HepG2 (cell line): ENCODE measurements around the gene ICAM5. TPM values are rescaled to one million over a fixed set of nuclear protein-coding genes. Genes with fewer than 3 reads are reported as not detected.

Experiments used
- CCDC6 ChIP-seq: sonication (generic); formaldehyde crosslinking; IDR thresholded peaks from 2 replicates; pipeline ENCODE4 v1.8.1; 2022; ENCODE audit warnings: mild to moderate bottlenecking, missing genetic modification reagents, moderate library complexity
- HCFC1 ChIP-seq: fragments of 150-350 bp; IDR thresholded peaks from 2 replicates; pipeline ENCODE4 v1.6.1; 2014; ENCODE audit warnings: low read depth, low read length
- NR1H2 ChIP-seq: sonication (generic); formaldehyde crosslinking; IDR thresholded peaks from 2 replicates; pipeline ENCODE4 v1.8.1; 2022; ENCODE audit warnings: low read depth, missing genetic modification reagents, borderline replicate concordance
- NR2C2 ChIP-seq: sonication (generic); formaldehyde crosslinking; IDR thresholded peaks from 2 replicates; pipeline ENCODE4 v1.4.0; 2020; ENCODE audit warnings: missing genetic modification reagents, mild to moderate bottlenecking, moderate library complexity, borderline replicate concordance
- PHB2 ChIP-seq: fragments of 450-650 bp; IDR thresholded peaks from 2 replicates; pipeline ENCODE4 v1.6.1; 2018; ENCODE audit not compliant: partially characterized antibody
- PHF20 ChIP-seq: sonication (generic); formaldehyde crosslinking; IDR thresholded peaks from 2 replicates; pipeline ENCODE4 v1.5.0; 2020; ENCODE audit warnings: mild to moderate bottlenecking, missing genetic modification reagents
- ZFP1 ChIP-seq: IDR thresholded peaks from 2 replicates; pipeline ENCODE4 v1.6.1; 2016
- ZNF335 ChIP-seq: sonication (generic); formaldehyde crosslinking; IDR thresholded peaks from 2 replicates; pipeline ENCODE4 v1.4.0; 2020; ENCODE audit warnings: missing genetic modification reagents
- ZNF33A ChIP-seq: sonication (generic); formaldehyde crosslinking; IDR thresholded peaks from 2 replicates; pipeline ENCODE4 v1.5.1; 2020; ENCODE audit warnings: missing genetic modification reagents, mild to moderate bottlenecking, moderate library complexity, borderline replicate concordance
- ZNF678 ChIP-seq: sonication (generic); formaldehyde crosslinking; IDR thresholded peaks from 2 replicates; pipeline ENCODE4 v1.4.0; 2020; ENCODE audit warnings: mild to moderate bottlenecking, missing genetic modification reagents
- polyA plus RNA-seq, 8 experiments: library from polyadenylated mRNA; depleted of rRNA in 3 of 8; stranded (reverse) in 7 of 8; unstranded in 1 of 8; fragments of >200 nt; fragmentation: Illumina TruSeq in 4 of 8; extraction: Trizol in 4 of 8; gene quantifications; 2 replicates each; pipeline versions ENCODE4 v1.2.1 to v1.2.3, GENCODE V29; 2011 to 2016; ENCODE audit warnings: low read depth in 4 of 8, missing spikeins in 1 of 8, mixed read lengths in 1 of 8; ENCODE audit not compliant: insufficient read depth in 1 of 8
- total RNA-seq, 5 experiments: library from RNA; depleted of rRNA; stranded (reverse); fragments of >200 nt; fragmentation: Illumina TruSeq; extraction: Trizol; gene quantifications; 2 replicates each; pipeline ENCODE4 v1.2.3, GENCODE V29; 2016; ENCODE audit warnings: low read depth in 1 of 5
- TF ChIP-seq, protein P1 (sequence below): sonication (generic); formaldehyde crosslinking; IDR thresholded peaks from 2 replicates; pipeline ENCODE4 v1.4.0; 2020; ENCODE audit warnings: mild to moderate bottlenecking, missing genetic modification reagents
- TF ChIP-seq, protein P2 (sequence below), 2 experiments: fragments of 450-650 bp in 1 of 2; sonication (generic) in 1 of 2; formaldehyde crosslinking in 1 of 2; IDR thresholded peaks; 2 replicates each; pipeline versions ENCODE4 v1.6.1 to v1.8.0; 2016 to 2022; ENCODE audit warnings: antibody characterized with exemption in 1 of 2, mild to moderate bottlenecking in 1 of 2, missing genetic modification reagents in 1 of 2
- TF ChIP-seq, protein P3 (sequence below): sonication (generic); formaldehyde crosslinking; IDR thresholded peaks from 2 replicates; pipeline ENCODE4 v1.8.0; 2022; ENCODE audit warnings: missing genetic modification reagents, mild to moderate bottlenecking, inconsistent platforms, borderline replicate concordance
- TF ChIP-seq, protein P4 (sequence below): sonication (generic); formaldehyde crosslinking; IDR thresholded peaks from 2 replicates; pipeline ENCODE4 v1.8.0; 2023; ENCODE audit warnings: mild to moderate bottlenecking, missing genetic modification reagents

The ICAM5 gene
- total and polyA plus RNA-seq, 2 of the 13 experiments (the other 11 are each of a cell fraction or from before 2014, with no cell fraction given), result 0.46 to 1.6 TPM

DNA sequence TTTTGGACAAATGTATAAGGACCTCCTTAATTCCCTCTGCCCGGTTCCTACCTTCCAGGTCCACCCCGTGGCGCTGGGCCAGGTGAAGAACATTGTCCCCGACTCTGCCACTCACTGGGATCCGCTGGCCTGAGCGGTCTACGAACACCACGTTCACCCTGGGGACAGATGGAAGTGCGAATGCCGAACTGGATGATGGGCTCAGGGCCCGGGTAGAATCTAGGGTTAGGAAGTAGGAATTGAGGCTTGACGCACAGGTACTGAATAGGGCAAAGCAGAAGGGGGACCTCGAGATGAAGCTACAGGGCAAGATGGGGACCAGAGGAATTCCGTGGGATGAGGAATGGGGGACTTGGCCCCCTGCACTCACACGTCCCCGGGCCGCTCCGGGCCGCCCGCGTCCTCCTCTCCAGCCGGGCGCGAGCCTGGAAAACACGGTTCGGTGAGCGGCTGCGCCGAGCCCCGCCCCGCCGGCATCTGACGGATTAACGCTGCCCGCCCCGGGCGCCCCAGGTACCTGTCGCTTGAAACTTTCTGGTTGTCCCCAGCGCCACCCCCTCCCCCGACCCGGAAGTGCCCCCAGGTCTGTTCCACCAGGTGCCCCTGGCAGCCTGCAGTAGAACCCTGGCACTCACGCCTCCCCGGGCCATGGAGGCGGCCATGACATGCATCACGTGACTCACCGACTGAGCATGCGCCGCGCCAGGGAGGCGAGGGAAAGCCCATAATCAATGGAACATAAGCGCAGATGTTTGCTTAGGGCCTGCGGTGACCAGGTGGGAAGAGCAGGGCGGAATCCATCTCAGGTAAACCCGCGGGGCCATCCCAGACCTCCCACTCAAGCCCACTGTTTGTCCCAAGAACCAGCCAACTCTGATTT lies 25.8 kb downstream of the ICAM5 start, which contains the start of gene FDX2 (continued):
- TF ChIP-seq HCFC1 (peak; percentile 61), ZNF678 (CRISPR knock-in tag) (no peak), PHB2 (no peak), NR1H2 (CRISPR knock-in tag) (no peak), NR2C2 (peak; percentile 91), ZNF33A (no peak), ZFP1 (CRISPR knock-in tag) (0 out of 2 replicates have a peak, but pooled peaks have one; percentile 31), PHF20 (CRISPR knock-in tag) (peak; percentile 89), ZNF335 (0 out of 2 replicates have a peak, but pooled peaks have one; percentile 30), CCDC6 (0 out of 2 replicates have a peak, but pooled peaks have one; percentile 25)
- TF ChIP-seq, protein P1, sequence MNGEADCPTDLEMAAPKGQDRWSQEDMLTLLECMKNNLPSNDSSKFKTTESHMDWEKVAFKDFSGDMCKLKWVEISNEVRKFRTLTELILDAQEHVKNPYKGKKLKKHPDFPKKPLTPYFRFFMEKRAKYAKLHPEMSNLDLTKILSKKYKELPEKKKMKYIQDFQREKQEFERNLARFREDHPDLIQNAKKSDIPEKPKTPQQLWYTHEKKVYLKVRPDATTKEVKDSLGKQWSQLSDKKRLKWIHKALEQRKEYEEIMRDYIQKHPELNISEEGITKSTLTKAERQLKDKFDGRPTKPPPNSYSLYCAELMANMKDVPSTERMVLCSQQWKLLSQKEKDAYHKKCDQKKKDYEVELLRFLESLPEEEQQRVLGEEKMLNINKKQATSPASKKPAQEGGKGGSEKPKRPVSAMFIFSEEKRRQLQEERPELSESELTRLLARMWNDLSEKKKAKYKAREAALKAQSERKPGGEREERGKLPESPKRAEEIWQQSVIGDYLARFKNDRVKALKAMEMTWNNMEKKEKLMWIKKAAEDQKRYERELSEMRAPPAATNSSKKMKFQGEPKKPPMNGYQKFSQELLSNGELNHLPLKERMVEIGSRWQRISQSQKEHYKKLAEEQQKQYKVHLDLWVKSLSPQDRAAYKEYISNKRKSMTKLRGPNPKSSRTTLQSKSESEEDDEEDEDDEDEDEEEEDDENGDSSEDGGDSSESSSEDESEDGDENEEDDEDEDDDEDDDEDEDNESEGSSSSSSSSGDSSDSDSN (CRISPR knock-in tag), result peak; percentile 85
- TF ChIP-seq, protein P2, sequence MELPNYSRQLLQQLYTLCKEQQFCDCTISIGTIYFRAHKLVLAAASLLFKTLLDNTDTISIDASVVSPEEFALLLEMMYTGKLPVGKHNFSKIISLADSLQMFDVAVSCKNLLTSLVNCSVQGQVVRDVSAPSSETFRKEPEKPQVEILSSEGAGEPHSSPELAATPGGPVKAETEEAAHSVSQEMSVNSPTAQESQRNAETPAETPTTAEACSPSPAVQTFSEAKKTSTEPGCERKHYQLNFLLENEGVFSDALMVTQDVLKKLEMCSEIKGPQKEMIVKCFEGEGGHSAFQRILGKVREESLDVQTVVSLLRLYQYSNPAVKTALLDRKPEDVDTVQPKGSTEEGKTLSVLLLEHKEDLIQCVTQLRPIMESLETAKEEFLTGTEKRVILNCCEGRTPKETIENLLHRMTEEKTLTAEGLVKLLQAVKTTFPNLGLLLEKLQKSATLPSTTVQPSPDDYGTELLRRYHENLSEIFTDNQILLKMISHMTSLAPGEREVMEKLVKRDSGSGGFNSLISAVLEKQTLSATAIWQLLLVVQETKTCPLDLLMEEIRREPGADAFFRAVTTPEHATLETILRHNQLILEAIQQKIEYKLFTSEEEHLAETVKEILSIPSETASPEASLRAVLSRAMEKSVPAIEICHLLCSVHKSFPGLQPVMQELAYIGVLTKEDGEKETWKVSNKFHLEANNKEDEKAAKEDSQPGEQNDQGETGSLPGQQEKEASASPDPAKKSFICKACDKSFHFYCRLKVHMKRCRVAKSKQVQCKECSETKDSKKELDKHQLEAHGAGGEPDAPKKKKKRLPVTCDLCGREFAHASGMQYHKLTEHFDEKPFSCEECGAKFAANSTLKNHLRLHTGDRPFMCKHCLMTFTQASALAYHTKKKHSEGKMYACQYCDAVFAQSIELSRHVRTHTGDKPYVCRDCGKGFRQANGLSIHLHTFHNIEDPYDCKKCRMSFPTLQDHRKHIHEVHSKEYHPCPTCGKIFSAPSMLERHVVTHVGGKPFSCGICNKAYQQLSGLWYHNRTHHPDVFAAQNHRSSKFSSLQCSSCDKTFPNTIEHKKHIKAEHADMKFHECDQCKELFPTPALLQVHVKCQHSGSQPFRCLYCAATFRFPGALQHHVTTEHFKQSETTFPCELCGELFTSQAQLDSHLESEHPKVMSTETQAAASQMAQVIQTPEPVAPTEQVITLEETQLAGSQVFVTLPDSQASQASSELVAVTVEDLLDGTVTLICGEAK (IDR thresholded peaks at IDR 0.05), result no peak
- TF ChIP-seq, protein P2 (CRISPR knock-in tag; IDR thresholded peaks at IDR 0.05), result no peak
- TF ChIP-seq, protein P3, sequence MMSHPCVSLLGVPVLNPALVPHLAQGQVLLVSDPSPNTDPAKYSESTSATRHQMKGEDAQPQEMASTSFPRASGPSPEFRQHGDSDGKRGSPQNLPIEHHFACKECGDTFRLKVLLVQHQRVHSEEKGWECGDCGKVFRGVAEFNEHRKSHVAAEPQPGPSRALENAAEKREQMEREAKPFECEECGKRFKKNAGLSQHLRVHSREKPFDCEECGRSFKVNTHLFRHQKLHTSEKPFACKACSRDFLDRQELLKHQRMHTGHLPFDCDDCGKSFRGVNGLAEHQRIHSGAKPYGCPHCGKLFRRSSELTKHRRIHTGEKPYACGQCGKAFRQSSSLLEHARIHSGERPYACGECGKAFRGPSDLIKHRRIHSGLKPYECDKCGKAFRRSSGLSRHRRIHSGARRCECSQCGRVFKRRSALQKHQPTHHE (CRISPR knock-in tag), result 0 out of 2 replicates have a peak, but pooled peaks have one; percentile 45
- TF ChIP-seq, protein P4, sequence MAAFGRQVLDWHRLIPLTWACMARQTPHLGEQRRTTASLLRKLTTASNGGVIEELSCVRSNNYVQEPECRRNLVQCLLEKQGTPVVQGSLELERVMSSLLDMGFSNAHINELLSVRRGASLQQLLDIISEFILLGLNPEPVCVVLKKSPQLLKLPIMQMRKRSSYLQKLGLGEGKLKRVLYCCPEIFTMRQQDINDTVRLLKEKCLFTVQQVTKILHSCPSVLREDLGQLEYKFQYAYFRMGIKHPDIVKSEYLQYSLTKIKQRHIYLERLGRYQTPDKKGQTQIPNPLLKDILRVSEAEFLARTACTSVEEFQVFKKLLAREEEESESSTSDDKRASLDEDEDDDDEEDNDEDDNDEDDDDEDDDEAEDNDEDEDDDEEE (CRISPR knock-in tag), result peak; percentile 73; the same call in 1 of the 2 replicates
